GM12878 (cell line): ENCODE results near the gene NRM. TPM values are rescaled to one million over a fixed set of nuclear protein-coding genes. Genes with fewer than 3 reads are reported as not detected.

Experiments used
- ATAC-seq: fragments of 200-7000 bp; cut with Tn5 transposase; 3 replicates; pipeline ENCODE4 v1.9.1; 2020; ENCODE audit warnings: mild to moderate bottlenecking, moderate library complexity
- BruUV-seq: library from RNA; stranded (reverse); fragments of 400-500 nt; replicated peaks from 2 replicates; lab custom pipeline; 2021; lab: Mats Ljungman, UMichigan
- CTCF ChIA-PET: fragments of 300-600 bp; sonication (Branson Sonifier 250); formaldehyde crosslinking; extraction: SDS; loops from one replicate; lab custom pipeline; 2021; ENCODE audit warnings: inconsistent platforms; lab: Yijun Ruan, JAX
- POLR2A ChIA-PET: fragments of 350-600 bp; formaldehyde crosslinking; extraction: SDS; loops from one replicate; lab custom pipeline; 2021; ENCODE audit warnings: inconsistent platforms; lab: Charles Lee
- RAD21 ChIA-PET: fragments of 300-600 bp; sonication (Branson Sonifier 250); formaldehyde crosslinking; loops from one replicate; lab custom pipeline; 2023; ENCODE audit warnings: antibody characterized with exemption; ENCODE audit not compliant: unreplicated experiment; lab: Charles Lee
- SMC1A ChIA-PET: fragments of 300-600 bp; sonication (Branson Sonifier 250); formaldehyde crosslinking; loops from one replicate; lab custom pipeline; 2023; ENCODE audit not compliant: unreplicated experiment, uncharacterized antibody; lab: Charles Lee
- DNase-seq: peaks from one replicate; pipeline ENCODE4 v3.0.0-alpha.2; 2011; ENCODE audit warnings: low read depth, low spot score
- FAIRE-seq: peaks from 3 replicates; lab custom pipeline; 2011; peaks lifted over from hg19 to GRCh38; lab: Jason Lieb, UNC
- H2AFZ ChIP-seq: 2 replicates; pipeline ENCODE4 v1.6.0; 2011; ENCODE audit warnings: low read depth, low read length, control low read depth; ENCODE audit not compliant: control insufficient read depth
- H3K27ac ChIP-seq: 2 replicates; pipeline ENCODE4 v1.5.1; 2011; ENCODE audit warnings: control low read depth; ENCODE audit not compliant: control insufficient read depth, insufficient read depth
- H3K27me3 ChIP-seq, 2 experiments: replicated peaks in 1 of 2; 2 replicates each; pipeline versions ENCODE4 v1.6.0 to v1.6.1; 2011; ENCODE audit warnings: low read length in 1 of 2; ENCODE audit not compliant: control insufficient read depth in 2 of 2, insufficient read depth in 2 of 2
- H3K36me3 ChIP-seq, 2 experiments: 2 replicates each; pipeline ENCODE4 v1.5.1; 2011; ENCODE audit warnings: low read length in 1 of 2; ENCODE audit not compliant: control insufficient read depth in 2 of 2, insufficient read depth in 2 of 2
- H3K4me1 ChIP-seq: 2 replicates; pipeline ENCODE4 v1.6.1; 2011; ENCODE audit warnings: mild to moderate bottlenecking, low read length, moderate library complexity, mixed read lengths; ENCODE audit not compliant: control insufficient read depth, insufficient read depth
- H3K4me2 ChIP-seq: 2 replicates; pipeline ENCODE4 v1.6.0; 2011; ENCODE audit warnings: control low read depth; ENCODE audit not compliant: control insufficient read depth, insufficient read depth
- H3K4me3 ChIP-seq: fragments of 200-600 bp; sonication (generic); 2 replicates; pipeline ENCODE4 v1.5.1; 2016
- H3K79me2 ChIP-seq: 2 replicates; pipeline ENCODE4 v1.6.0; 2011; ENCODE audit warnings: low read length; ENCODE audit not compliant: control insufficient read depth, insufficient read depth
- H3K9ac ChIP-seq: 2 replicates; pipeline ENCODE4 v1.8.0; 2011; ENCODE audit warnings: low read length, control low read depth, mixed read lengths; ENCODE audit not compliant: control insufficient read depth, insufficient read depth
- H3K9me3 ChIP-seq: replicated peaks from 3 replicates; pipeline ENCODE4 v1.5.1; 2011; ENCODE audit warnings: mild to moderate bottlenecking, low read length; ENCODE audit not compliant: control insufficient read depth, insufficient read depth
- H4K20me1 ChIP-seq: 2 replicates; pipeline ENCODE4 v1.6.0; 2011; ENCODE audit not compliant: control insufficient read depth, insufficient read depth
- TARDBP ChIP-seq: IDR thresholded peaks from 2 replicates; pipeline ENCODE4 v1.6.1; 2016; ENCODE audit warnings: borderline replicate concordance
- WRNIP1 ChIP-seq: IDR thresholded peaks from 2 replicates; pipeline ENCODE4 v1.6.1; 2011; ENCODE audit warnings: low read depth, low read length, improper control_type of control experiment, borderline replicate concordance
- ZNF24 ChIP-seq: fragments of 450-650 bp; IDR thresholded peaks from 2 replicates; pipeline ENCODE4 v1.6.1; 2017; ENCODE audit warnings: antibody characterized with exemption, mild to moderate bottlenecking
- WGBS: methylation state at CpG from one replicate; pipeline ENCODE4 v1.1.6; 2016; ENCODE audit warnings: low lambda C conversion rate; ENCODE audit not compliant: insufficient replicate concordance, insufficient coverage; ENCODE audit errors: missing lambda C conversion rate; 5-methylcytosine and 5-hydroxymethylcytosine counted together
- in situ Hi-C: fragments of 300-500 bp; cut with MboI; formaldehyde crosslinking; loops from 9 replicates; pipeline ENCODE4 v1.14.3; 2018; ENCODE audit warnings: mixed read lengths
- intact Hi-C: fragments of 100-400 bp; cut with micrococcal nuclease; formaldehyde crosslinking; loops from one replicate; pipeline ENCODE4 v1.14.2; 2022; ENCODE audit not compliant: unreplicated experiment
- polyA plus RNA-seq, 11 experiments: library from polyadenylated mRNA; depleted of rRNA in 4 of 11; unstranded in 6 of 11; stranded (reverse) in 5 of 11; fragments of >200 nt; fragmentation: Nextera tagmentation in 4 of 11; fragmentation: Illumina TruSeq in 1 of 11; extraction: Ambion mirVana in 4 of 11; extraction: Trizol in 1 of 11; gene quantifications; 1 replicate in 1 of 11; 2 replicates in 10 of 11; pipeline versions ENCODE4 v1.2.1 to v1.2.3, GENCODE V29; 2011 to 2016; ENCODE audit warnings: inconsistent platforms in 2 of 11, missing spikeins in 2 of 11, low read depth in 1 of 11
- total RNA-seq, 4 experiments: library from RNA; depleted of rRNA in 3 of 4; stranded (reverse); fragments of >200 nt in 3 of 4; fragmentation: Illumina TruSeq in 1 of 4; extraction: Trizol in 1 of 4; gene quantifications; 2 replicates each; pipeline versions ENCODE4 v1.2.1 to v1.2.3, GENCODE V29; 2013 to 2021
- TF ChIP-seq, protein P1 (sequence below): IDR thresholded peaks from 2 replicates; pipeline ENCODE4 v1.6.1; 2012; ENCODE audit warnings: mild to moderate bottlenecking, low read depth, low read length

The NRM gene
- total and polyA plus RNA-seq, 10 of the 15 experiments (the other 5 are each of a cell fraction or from before 2014, with no cell fraction given): 15.4 to 46.7 (median 29.0) TPM

GRCh38 chr6:30703011-30703410 is 12.2 kb upstream of the NRM start:
- ChIA-PET SMC1A (interaction anchor here (1.6 kb wide), 1 partner anchor 13 kb away, joined by 3 read pairs; no protein-coding TSS in a partner anchor), RAD21 (no interaction called here), POLR2A (interaction anchor here (0.9 to 1.5 kb wide), 2 partner anchors 9 to 465 kb away, joined by 4 read pairs; no protein-coding TSS in a partner anchor), CTCF (interaction anchor here (3.0 kb wide), 1 partner anchor 12 kb away, joined by 7 read pairs; the partner anchor contains the start of gene NRM)
- DNase-seq (no peak), FAIRE-seq (no peak), ATAC-seq (no peak)
- no peak overlapping the region for H3K4me2 ChIP-seq
- no peak for TF ChIP-seq TARDBP
- TF ChIP-seq ZNF24: no peak
- TF ChIP-seq, protein P1, sequence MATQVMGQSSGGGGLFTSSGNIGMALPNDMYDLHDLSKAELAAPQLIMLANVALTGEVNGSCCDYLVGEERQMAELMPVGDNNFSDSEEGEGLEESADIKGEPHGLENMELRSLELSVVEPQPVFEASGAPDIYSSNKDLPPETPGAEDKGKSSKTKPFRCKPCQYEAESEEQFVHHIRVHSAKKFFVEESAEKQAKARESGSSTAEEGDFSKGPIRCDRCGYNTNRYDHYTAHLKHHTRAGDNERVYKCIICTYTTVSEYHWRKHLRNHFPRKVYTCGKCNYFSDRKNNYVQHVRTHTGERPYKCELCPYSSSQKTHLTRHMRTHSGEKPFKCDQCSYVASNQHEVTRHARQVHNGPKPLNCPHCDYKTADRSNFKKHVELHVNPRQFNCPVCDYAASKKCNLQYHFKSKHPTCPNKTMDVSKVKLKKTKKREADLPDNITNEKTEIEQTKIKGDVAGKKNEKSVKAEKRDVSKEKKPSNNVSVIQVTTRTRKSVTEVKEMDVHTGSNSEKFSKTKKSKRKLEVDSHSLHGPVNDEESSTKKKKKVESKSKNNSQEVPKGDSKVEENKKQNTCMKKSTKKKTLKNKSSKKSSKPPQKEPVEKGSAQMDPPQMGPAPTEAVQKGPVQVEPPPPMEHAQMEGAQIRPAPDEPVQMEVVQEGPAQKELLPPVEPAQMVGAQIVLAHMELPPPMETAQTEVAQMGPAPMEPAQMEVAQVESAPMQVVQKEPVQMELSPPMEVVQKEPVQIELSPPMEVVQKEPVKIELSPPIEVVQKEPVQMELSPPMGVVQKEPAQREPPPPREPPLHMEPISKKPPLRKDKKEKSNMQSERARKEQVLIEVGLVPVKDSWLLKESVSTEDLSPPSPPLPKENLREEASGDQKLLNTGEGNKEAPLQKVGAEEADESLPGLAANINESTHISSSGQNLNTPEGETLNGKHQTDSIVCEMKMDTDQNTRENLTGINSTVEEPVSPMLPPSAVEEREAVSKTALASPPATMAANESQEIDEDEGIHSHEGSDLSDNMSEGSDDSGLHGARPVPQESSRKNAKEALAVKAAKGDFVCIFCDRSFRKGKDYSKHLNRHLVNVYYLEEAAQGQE: no peak
- no peak for TF ChIP-seq WRNIP1
- no peak overlapping the region for H3K27ac ChIP-seq
- H3K79me2 ChIP-seq: no peaks in the 10 kb centered on the region
- no peak overlapping the region for H2AFZ ChIP-seq
- no peaks in the 10 kb centered on the region for H4K20me1 ChIP-seq
- intact Hi-C loops: no loop called here
- no TSS peak for BruUV-seq
- no peaks in the 10 kb centered on the region for H3K9me3 ChIP-seq
- no peaks in the 10 kb centered on the region for H3K27me3 ChIP-seq
- H3K36me3 ChIP-seq: peaks cover 2 to 18% of the 10 kb centered on the region in 2 experiments
- in situ Hi-C loops: no loop called here
- H3K4me1 ChIP-seq: 0 out of 2 replicates have a peak, but pooled peaks cover 6% of the 10 kb centered on the region
- no peak overlapping the region for H3K9ac ChIP-seq
- no peak overlapping the region for H3K4me3 ChIP-seq
- 97% methylated on average over 10 of the region's 10 CpGs for WGBS
